HG03060 (cell line): ENCODE data around the gene GARNL3.

Experiments
- ATAC-seq: cut with Tn5 transposase; IDR thresholded peaks from one replicate; pipeline ENCODE4 v1.9.1; 2021; ENCODE audit warnings: low read depth, moderate number of reproducible peaks; ENCODE audit not compliant: unreplicated experiment

The GARNL3 gene, protein sequence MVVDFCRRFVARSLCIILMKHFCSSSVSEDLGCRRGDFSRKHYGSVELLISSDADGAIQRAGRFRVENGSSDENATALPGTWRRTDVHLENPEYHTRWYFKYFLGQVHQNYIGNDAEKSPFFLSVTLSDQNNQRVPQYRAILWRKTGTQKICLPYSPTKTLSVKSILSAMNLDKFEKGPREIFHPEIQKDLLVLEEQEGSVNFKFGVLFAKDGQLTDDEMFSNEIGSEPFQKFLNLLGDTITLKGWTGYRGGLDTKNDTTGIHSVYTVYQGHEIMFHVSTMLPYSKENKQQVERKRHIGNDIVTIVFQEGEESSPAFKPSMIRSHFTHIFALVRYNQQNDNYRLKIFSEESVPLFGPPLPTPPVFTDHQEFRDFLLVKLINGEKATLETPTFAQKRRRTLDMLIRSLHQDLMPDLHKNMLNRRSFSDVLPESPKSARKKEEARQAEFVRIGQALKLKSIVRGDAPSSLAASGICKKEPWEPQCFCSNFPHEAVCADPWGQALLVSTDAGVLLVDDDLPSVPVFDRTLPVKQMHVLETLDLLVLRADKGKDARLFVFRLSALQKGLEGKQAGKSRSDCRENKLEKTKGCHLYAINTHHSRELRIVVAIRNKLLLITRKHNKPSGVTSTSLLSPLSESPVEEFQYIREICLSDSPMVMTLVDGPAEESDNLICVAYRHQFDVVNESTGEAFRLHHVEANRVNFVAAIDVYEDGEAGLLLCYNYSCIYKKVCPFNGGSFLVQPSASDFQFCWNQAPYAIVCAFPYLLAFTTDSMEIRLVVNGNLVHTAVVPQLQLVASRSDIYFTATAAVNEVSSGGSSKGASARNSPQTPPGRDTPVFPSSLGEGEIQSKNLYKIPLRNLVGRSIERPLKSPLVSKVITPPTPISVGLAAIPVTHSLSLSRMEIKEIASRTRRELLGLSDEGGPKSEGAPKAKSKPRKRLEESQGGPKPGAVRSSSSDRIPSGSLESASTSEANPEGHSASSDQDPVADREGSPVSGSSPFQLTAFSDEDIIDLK

DNA sequence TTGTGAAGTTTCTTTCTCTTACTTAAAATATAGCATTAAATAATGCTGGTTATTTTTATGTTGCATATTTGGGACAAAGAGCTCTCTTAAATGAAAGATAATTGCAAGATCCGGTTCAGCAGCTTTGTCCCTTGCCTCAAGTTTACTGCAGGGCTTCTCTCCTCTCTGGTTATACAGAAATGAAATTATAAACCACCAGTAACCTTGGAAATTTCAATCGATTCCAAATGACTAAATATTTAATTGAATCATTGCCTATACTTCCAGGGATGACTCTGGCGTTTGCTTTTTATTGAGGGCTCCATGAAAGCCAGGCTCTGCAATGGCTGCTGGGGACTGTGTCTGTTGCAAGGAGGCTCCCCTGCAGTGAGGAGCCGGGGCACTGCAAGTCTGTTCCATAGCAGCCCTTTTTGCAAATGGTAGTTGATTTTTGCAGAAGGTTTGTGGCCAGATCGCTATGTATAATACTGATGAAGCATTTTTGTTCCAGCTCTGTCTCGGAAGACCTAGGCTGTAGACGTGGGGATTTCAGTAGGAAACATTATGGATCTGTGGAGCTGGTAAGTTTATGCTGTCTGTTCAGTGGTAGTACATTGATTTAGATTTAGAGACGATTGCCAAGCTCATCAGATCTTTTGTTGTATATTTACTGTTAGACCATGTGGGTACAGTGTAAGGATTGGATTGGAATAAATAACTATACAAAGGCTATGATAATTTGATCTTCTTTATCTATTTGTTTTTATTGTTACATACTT lies at the start of gene GARNL3:
TSS of gene GARNL3 (plus strand) at position 313 of the 758 bp plus-strand sequence. CDS start at position 417, 104 bp downstream.
- no peak for ATAC-seq

DNA sequence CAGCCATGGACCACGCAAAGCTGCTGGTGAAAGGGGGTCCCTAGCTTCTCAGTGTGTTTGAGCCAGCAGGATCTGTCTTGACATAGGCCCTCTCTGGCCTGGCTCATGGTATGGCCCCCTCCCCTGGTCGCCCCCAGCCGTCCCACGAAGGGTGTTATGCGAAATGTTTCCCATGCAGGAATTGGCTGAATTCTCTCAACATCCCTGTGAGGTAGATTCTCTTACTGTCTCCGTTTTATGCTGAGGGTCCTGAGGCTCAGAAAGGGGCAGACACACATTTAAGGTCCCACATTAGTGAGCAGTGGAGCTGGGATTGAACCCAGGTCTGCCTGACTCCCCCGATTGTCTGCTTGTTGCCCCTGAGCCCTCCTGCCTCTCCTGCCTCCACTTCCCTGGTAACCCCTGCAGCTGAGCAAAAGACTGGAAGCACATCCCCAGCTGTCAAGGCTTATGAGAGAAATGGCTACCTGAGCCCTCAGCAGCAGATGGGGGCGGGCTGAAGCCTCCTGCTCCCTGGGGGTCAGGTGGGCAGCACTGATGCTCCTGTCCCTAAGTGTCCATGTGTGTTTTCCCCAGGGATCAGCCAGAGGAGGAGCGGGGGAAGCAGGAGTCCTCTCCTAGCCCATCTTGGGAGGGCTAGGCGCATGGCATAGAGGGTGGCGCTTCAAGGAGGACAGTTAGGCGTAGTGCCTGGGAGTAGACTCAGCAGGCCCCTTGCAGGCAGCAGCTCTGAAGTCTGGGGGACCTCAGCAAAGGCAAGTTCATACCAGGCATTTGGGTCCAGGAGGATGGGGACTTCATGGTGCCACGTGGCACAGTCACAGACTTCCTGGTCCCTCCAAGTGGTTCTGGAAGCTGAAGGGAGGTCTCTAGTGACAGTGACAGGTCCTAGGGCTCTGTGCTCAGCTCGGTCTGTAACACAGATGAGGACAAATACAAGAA lies 49.0 kb upstream of the GARNL3 start:
- ATAC-seq = no peak

DNA sequence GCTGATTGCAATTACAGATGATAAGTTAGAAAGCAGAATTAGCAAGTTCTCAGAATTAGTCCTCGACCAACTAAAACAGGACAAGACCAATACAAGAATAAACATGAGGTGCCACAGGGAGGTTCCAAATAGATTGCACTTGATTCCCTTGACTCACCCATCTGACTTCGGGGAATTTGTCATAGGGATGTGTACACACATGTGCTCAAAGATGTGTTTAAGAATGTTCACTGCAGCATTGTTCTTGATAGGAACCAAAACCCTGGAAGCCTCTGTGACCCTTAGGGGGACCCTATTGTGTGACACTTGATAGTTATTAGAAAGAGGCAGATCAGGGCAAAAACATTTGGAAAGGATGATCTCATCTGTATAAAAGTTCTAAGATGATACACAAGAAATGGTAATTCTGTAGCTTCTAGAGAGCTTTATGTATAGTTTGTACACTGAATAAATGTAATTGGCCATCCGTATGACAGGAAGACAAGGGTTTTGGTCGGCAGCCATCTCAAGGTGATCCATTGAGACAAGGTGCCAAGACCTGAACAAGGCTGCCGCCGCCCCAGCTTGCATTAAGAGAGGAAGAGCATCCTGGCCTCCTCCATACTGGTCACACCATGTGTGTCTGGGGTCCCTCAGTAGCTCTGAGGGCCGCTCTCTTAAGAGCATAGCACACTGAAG lies 48.2 kb upstream of the GARNL3 start:
- ATAC-seq = no peak

- no peak for ATAC-seq
These were observed 47.7 kb upstream of the GARNL3 start for GRCh38 chr9:127216888-127217217.

GRCh38 chr9:127218818-127219217 lies 45.8 kb upstream of the GARNL3 start:
- no peak for ATAC-seq

DNA sequence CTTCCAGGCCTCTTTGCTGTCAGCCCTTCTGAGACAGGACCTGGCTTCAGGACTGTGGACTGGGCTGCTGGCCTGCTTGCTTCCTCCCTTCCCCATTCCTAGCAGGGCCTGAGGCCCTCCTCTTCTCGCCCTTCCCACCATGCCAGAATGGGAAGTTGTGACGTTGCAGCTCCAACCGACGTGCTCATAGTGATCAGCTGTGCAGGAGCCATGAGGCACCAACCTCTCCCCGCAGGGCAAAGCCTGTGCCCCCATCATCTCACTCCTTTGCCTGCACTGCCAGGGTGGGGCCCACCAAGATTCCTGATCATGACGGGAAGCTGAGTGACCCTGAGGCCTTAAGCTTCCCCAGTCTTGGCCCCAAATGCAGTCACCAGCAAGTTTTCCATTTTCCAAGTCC lies 45.1 kb upstream of the GARNL3 start:
- ATAC-seq = no peak

- no peak for ATAC-seq
These were observed 42.9 kb upstream of the GARNL3 start for GRCh38 chr9:127221695-127222094.

DNA sequence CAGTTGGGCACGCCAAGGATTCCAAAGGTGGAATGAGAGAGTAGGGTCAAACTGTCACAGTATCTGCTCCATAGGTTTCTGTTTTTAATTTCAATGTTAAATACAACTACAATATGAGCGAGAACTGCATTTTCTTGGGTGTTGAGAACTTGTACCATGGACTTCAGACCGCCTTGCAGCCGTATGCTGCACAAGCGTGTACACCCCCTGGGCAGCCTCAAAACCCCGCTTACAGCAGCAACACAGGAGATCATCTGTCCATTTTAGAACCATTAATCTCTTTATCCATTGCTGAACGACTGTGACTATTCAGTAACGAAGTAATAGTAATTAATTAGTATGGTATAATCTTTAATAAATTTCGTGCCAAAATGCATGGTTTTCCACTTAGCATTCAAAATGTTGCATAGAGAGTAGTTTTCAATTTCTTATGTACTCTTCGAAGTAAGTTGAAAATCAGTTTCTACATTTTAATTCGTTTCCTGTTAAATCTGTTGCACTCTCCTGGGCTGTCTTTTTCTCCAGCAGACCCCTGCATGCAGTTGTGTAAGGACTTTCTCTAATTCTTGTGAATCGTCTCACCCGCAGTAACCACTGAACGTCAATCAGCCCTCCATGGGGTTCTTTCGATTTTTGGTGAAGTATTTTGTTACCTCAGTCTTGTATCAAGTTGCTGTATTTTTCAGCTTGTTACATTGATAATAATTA lies 42.0 kb upstream of the GARNL3 start:
- no peak for ATAC-seq

- ATAC-seq = no peak
These were observed 41.3 kb upstream of the GARNL3 start for GRCh38 chr9:127223266-127223665.

DNA sequence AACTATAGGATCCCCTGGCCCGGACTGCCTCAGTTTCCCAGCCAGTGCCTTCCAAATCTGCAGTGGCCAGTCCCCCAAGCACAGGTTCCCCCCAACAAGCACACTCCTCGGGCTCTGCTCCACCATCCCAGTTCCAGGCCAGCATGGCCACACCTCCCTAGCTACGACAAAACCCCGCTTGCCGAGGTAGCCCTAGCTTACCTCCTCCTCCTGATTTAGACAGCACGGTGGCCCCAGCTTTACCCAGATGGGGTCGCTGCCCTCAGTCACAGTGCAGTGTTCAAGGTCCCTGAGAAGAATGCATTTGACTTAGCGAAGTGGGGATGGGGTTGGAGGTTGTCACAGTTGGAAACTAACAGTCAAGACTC lies 40.8 kb upstream of the GARNL3 start:
- no peak for ATAC-seq

- ATAC-seq = peak; percentile 56
These were observed 40.2 kb upstream of the GARNL3 start for GRCh38 chr9:127224178-127224882.

DNA sequence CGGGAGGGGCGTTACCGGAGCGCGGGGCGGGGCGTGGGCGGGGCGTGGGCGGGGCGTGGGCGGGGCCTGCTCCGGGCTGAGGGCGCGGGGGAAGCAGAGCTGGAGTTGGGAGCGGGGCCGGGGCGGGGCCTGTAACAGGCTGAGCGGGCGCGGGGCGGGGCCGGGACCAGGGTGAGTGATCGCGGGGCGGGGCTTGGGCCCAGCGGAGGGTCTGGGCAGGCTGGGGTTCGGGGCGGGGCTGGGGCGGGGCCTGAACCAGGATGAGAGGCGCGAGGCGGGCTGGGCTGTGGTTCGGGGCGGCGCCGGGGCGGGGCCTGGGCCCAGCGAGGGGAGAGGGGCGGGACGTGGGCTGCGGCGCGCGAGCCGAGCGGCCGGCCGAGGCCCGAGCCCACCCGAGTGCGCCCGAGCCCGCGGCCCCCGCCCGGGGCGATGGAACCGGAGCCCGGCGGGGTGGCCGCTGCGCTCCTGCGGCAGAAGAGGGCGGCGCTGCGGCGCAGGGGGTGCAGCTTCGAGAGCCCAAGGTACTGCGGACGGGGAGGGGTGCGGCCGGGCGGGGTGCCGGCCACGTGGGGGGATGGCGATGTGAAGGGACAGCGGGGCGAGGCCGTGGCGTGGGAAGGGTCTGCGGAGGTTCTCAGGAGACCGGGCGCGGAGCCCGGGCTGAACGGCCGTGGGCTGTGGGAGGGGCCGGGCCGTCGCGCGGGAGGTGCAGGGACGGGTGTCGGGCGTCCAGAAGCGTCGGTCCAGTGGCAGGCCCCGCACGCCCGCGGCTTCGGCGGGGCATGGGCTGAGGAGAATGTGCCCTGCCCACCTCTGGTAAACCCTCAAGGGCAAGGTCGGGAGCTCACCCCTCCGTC lies 39.5 kb upstream of the GARNL3 start:
- ATAC-seq = peak; percentile 17

DNA sequence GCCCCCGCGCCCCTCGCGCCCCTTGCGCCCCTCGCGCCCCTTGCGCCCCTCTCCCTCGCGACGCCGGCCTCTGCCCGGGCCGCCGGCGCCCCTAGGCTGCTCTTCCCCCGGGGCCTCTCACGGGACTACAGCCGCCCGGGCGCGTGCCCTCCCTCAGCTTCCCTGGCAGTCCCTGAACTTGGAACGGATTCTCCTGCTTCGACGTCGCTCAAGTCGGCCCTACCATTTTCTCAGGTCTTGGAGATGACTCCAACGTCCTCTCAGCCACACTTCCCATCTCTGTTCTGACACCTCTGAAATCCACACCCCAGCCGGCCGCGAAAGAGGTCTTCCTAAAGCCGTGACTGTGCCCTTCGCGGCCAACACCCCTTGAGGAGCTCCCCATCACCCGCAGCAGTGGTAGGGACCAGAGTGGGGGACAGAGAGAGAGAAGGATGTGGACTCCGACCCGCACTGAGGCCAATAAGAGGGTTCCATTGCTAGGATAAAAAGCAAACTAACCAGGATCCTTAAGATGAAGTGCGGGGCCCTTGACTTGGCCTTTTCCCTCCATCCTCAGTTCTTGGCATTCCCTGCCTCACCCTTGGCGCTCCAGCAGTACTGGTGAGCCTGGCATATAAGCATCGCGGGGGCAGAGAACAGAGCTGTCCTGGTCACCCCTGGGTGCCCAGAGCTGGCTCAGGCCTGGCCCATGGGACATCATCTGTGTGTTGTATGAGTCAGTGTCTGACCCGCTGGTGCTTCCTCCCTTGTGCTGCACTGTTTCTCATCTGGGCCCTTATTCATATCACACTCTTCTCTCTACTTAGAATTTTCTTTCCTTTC lies 38.6 kb upstream of the GARNL3 start:
- no peak for ATAC-seq

- no peak for ATAC-seq
These were observed 34.7 kb upstream of the GARNL3 start for GRCh38 chr9:127229691-127230417.

DNA sequence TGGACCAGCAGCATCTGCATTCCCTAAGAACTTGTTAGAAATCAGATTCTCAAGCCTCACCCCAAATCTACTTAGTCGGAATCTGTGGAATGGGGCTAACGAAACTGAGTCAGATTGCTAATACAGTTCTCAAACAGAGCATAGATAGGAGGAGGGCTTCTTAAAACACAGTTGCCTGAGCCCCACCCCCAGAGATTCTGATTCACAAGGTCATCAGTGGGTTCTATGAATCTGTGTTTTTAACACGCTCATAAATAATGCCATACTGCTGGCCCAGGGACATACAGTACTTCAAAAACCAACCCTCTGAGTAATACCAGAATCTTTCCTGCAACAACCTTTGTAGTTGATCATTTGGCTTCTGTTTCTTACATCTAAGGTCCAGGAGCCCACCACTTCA lies 32.9 kb upstream of the GARNL3 start:
- ATAC-seq = no peak
